ENCODE results near the gene ATP6V0C.

The ATP6V0C gene

DNA sequence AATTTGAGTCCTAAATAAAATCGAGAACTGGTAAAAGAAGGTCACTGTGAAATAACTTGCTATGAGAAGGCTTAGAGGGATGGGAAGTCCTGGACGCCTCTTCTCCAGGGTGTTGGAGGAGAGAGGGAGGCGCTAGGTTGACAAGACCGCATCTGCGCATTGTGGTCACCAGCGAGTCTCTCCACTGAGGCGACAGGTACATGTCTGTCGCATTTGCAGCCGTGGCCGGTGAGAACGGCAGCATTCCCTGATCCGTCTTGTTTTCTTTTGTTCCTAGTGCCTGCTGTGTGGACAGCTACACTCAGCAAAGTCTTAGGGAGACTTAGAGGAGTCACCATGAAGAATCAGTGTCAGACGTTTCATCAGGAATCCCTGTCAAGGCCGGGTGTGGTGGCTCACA is 8.1 kb upstream of the ATP6V0C start:
- TF ChIP-seq ZNF274 (IDR thresholded peaks at IDR 0.05; ENCODE audit: low read depth, low read length), result no peak
- H3K4me3 ChIP-seq (ENCODE audit: low read length), result no peak overlapping the region

DNA sequence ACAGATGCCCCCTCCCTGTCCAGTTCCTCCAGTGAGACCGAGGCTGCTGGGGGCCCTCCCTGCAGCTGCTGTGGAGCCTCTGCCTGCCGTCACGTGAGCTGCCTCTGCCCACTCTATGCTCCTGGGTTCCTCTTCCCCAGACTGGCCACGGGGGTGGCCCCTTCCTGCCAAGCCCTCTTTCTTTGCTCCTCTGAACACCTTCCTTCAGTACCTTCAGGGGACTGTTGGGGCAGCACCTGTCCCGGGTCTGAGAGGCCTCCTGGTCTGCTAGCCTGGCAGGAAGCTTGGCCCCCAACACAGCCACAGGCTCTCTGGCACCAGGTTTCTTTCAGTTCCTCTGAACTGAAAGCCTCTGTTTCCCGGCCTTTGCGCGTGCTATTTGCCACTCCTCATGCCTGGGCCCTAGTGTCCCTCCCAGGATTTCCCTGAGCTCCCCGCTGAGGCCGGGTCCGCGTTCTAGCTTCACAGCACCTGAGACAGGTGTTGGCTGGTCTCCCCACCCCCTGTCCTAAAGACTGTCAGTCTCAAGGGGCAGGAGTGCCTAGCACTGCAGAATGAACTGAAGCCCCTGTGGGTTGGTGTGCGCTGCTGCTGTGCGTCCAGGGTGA is 6.6 kb upstream of the ATP6V0C start:
- no peak for TF ChIP-seq ZNF274 (IDR thresholded peaks at IDR 0.05; ENCODE audit: low read depth, low read length)
- no peak overlapping the region for H3K4me3 ChIP-seq (ENCODE audit: low read length)

DNA sequence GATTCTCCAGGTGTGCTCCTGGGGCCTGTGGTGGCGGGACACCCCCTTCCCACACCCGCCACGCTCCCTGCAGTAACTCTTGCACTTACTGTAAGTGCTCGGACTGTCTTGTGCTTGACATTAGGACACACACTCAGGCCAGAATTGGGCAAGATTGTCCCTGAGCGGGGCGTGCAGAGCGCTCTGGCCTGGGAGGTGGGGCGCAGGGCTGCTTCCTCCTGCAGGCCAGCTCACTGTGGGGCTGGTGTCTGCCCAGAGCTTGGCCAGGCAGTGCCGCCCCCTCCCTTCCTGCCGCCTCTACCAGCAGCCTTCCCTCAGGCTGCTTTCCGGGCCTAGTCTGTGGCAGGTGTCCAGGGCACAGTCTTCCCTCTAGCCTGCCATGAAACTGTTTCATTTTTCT is 6.1 kb upstream of the ATP6V0C start:
- H3K4me3 ChIP-seq (ENCODE audit: low read length), result no peak overlapping the region
- no peak for TF ChIP-seq ZNF274 (IDR thresholded peaks at IDR 0.05; ENCODE audit: low read depth, low read length)

DNA sequence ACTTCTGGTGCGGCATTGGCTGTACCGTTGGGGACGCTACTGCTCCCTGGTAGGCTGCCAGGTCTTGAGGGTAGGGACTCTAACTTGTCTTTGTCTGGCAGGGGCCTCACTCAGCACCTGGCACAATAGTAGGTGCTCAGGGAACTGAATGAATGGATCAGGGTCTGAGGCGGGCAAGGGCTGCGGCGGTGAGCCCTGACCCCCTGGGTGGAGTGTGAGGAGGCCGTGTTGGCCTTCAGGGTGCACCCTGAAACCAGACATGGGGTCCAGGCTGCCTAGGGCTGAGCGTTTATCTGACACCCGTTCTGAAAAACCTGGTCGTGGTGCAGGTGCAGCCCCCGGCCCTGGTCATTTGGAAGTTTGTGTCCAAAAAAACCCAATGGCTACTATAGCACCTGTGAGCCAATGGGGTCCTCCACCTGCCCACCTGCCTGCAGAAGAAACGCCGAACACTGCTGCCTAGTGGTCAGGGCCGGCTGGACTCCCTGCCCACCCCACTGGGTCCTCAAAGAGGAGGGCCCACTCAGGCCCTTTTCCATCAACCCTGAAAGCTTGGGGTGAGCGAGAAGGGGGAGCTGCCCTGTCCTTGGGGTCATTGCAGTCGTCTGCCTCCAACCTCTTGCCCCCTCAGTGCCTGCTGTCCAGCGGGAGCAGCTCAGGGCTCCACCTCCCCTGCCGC is 4.9 kb upstream of the ATP6V0C start:
- no peak for TF ChIP-seq ZNF274 (IDR thresholded peaks at IDR 0.05; ENCODE audit: low read depth, low read length)
- no peak overlapping the region for H3K4me3 ChIP-seq (ENCODE audit: low read length)

DNA sequence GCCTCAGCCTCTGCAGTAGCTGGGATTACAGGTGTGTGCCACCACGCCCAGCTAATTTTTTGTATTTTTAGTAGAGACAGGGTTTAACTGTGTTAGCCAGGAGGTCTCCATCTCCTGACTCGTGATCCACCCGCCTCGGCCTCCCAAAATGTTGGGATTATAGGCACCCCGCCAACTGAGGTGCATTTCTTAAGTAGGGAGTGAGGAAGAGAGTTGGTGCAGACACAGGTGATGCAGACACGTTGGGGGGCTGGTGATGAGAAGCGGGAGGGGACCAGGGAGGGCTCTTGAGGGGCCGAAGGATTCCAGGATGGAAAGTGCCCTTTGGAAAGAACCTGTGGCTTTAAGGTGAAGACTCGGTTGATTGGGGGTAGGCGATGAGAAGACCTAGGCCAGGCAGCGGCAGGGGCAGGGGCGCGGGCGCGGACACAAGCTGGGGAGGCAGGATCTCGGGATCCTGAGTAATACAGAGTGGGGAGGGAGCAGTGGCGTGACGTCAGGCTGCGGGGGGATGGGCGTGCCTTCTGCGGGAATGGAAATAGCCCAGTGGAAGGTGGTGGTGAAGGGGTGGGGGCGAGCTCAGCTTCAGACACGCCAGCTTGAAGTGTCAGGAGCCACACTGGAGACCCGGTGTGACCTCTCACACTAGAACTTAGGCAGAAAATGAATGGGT is 2.5 kb upstream of the ATP6V0C start:
- no peak overlapping the region for H3K4me3 ChIP-seq (ENCODE audit: low read length)

DNA sequence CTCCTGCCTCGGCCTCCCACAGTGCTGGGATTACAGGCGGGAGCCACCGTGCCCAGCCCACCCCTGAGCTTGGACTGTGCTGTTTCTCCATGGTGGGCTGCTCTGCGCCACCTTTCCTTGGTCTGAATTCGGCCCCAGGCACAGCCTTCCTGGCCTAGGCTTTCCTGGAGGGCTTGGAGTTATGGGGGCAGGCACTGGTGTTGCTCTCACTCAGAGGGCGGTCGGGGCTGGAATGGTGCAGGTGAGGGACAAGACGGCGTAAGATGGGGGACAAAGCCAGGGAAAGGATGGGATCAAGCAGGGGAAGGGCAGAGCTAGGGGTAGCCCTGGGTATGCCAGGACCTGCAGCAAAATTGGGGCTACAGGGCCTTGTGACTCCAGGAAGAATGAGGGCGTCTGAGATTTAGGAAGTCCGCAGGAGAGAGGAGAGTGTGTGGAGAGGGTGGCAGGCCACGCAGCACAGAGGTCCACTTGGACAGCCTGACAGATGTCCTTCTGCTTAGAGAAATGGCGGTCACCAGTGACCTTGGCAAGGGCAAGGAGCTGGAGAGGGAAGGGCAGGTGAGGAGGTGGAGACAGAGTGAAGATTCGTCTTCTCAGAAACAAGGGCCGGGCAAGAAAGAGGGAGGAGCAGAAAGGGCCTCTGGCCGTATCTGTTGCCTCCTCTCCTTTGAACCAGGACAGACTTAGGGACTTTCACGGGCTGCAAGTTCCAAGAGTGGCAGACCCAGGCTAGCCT is 1.6 kb upstream of the ATP6V0C start:
- no peak overlapping the region for H3K4me3 ChIP-seq (ENCODE audit: low read length)
- no peak for TF ChIP-seq ZNF274 (IDR thresholded peaks at IDR 0.05; ENCODE audit: low read depth, low read length)

More for the DNA sequence above, 2.5 kb upstream of the ATP6V0C start:
- TF ChIP-seq ZNF274 (IDR thresholded peaks at IDR 0.05; ENCODE audit: low read depth, low read length), result no peak

DNA sequence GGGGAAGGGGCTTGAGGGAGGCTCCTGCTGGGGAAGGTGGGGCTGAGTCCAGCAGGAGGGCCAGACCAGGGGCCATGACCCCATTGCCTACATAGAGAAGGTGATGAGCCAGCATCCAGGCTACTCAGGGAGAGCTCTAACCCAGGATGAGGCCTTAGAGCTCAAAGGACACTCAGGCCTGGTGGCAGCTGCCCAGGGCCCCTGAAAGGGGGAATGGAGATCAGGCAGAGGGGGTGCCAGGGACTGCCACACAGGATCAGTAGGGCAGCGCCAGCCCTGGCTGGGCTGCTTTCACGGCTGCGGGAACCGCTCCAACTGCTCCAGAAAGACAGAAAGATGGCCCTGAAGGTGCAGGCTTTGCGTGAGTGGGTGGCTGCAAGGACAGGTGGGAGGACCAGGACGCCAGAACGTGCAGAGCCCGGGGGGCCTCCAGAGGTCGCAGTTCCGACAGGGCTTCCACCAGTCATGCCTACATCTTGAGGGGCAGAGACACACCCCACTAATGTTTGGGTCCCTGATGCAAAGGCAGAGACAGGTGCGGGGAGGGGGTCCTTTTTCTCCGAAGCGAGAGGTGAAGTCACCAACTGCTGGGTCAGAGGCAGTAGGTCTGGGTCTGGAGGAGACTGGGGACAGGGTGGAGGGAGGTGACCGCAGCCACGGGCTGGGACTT is 882 bp upstream of the ATP6V0C start:
- no peak for TF ChIP-seq ZNF274 (IDR thresholded peaks at IDR 0.05; ENCODE audit: low read depth, low read length)
- H3K4me3 ChIP-seq (ENCODE audit: low read length), result peak overlapping the region; percentile 21; the same call in 1 of the 2 replicates

DNA sequence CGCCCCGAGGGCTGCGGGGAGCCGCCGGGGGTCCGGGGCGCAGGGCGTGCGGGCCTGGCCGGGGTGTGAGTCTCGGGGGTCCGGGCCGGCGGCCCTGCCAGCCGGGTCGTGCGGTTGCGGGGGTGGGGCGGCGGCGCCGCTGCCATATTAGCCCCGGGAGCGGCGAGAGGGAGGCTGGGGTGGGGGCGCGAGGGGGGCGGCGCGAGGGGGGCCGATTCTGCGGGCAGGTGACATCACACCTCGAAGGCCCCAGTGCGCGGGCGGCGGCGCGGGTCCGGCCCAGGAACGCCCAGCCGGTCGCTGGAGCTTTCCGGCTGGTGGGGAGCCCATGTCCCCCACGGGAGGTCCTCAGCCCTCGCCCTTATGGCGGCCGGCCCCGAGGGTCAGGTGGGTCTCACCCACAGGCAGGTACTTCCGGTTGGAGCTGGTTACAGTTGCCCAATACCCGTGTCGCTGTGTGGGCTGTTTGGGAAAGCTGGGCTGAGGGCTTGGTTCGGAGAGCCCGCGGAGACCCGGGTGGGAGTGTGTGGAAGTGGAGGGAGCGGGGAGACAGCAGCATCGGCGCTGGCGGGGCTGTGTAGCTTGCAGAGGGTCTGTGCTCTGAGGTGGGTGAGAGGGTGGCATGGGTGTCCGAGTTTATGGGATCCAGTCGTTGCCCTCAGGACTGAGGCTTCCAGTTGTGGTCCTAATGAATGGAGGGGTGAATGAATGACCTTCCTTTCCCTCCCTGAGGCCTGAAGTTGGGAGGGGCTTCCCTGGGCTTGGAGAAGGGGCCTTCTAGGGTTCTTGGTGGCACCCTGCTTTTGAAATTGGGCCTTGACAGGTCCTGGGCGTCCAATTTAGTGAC is 804 bp downstream of the ATP6V0C start:
- no peak for TF ChIP-seq ZNF274 (IDR thresholded peaks at IDR 0.05; ENCODE audit: low read depth, low read length)
- H3K4me3 ChIP-seq (ENCODE audit: low read length), result peak overlapping the region; percentile 73

DNA sequence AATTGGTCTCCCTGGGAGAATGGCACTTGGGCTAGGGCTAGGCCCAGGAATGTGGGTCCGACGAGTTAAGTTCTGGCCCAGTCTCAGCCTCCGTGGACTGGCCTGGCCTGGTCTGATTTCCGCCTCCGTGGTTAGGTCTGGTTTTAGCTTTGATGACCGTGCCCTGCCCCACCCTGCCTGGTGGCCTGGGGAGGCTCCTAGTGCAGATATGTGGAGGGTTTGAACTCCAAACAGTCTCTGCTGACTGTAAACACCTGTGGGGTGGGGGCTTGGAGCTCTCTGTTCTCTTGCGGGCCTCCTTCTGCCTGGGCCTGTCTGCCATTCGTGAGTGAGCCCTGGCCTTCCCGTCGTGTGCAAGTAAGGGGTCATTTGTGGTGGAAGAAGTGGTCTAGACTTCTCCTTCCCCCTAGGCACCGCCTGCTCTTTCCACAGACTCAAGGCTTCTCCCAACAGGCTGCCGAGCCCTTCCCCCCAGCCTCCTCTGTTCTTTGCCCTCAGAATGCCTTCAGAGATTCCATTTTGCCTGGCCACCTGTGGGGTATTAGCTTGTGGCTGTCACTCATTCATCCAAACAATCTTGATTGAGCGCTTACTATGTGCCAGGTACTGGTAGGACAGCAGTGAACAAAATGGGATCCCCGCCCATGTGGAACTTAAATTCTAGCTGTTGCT is 1.6 kb downstream of the ATP6V0C start:
- TF ChIP-seq ZNF274 (IDR thresholded peaks at IDR 0.05; ENCODE audit: low read depth, low read length), result no peak
- H3K4me3 ChIP-seq (ENCODE audit: low read length), result peak overlapping the region; percentile 73

DNA sequence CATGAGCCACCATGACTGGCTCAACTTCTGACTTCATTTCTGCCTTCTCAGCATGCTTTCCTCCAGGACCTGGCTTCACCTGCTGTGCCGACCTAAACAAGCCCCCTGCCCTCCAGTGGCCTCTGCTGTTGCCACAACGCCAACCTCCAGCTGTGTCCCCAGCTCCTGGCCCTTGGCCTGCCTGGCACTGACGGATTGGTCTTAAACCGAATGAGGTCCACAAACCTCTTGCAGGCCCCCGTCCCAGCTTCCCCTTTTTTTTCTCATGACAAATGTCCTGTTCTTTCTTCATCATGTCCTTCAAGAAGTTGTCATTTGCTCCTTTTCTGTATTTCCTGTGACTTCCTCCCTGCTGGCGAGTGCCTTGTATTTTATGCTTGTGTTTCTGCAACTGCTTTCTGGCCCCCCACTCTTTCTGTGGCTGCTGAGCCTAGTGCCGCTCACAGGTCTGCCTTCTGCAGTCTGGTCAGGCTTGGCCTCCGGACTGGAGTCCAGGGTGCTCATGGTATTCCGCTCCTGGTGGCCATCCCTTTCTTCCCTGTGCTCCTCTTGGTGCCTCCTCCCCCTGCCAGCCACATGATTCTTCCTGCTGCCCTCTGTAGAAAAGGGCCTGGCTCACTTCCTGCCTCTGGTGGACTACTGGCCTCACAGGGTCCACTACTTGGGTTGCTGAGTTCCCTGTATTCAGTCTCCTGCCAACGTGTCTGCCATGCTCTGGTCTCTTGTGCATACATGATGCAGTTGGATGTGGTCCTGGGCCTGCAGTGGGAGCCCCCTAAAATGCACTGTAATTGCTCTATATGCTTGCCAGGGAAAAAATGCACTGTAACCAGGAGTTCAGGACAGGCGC is 2.9 kb downstream of the ATP6V0C start:
- H3K4me3 ChIP-seq (ENCODE audit: low read length), result no peak overlapping the region
- TF ChIP-seq ZNF274 (IDR thresholded peaks at IDR 0.05; ENCODE audit: low read depth, low read length), result no peak

DNA sequence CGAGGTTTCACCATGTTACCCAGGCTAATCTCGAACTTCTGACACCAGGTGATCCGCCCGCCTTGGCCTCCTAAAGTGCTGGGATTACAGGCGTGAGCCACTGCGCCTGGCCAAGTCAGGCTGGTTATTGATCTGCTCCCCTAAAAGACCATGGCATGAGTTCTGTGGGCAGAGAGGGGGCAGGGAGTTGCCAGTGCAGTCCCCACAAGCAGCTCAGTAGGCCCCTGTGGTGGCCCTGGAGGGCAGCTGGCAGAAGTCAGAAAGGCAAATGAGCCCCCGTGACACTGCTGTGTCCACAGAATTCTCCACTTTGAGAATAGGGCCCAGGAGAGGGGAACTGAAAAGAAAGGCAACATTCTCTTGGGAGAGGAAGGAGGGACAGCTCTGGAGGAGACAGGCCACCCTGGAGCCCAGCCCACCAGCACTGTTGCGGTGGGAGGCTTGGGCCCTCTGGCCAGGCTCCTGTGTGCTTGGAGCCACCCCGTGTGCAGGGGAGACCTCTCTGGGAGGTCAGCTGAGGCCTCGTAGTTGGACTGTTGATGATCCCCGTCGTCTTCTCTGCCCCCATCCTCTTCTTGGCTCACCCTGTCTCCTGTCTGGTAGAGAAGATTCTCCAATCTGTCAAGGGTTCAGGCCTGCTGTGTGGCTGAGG is 4.3 kb downstream of the ATP6V0C start:
- TF ChIP-seq ZNF274 (IDR thresholded peaks at IDR 0.05; ENCODE audit: low read depth, low read length), result no peak
- no peak overlapping the region for H3K4me3 ChIP-seq (ENCODE audit: low read length)
